ENCODE results near the gene ADARB1. TPM values are rescaled to one million over a fixed set of nuclear protein-coding genes. Genes with fewer than 3 reads are reported as not detected.

ADARB1 gene
- total and polyA plus RNA-seq, 2 of the 8 experiments (the other 6 are each of a cell fraction or from before 2014, with no cell fraction given), result 4.7 to 14.9 TPM

GRCh38 chr21:45217010-45217409, 142.6 kb downstream of the ADARB1 start:
- H2BK15ac ChIP-seq (ENCODE audit: low read length), result no peak overlapping the region
- no peaks in the 10 kb centered on the region for H3K36me3 ChIP-seq (ENCODE audit: control insufficient read depth in 2 of 4, insufficient read depth in 4 of 4, low read length in 3 of 4)
- ChIA-PET POLR2A (ENCODE audit: partially characterized antibody) (no interaction called here), CTCF (ENCODE audit: partially characterized antibody) (no interaction called here)
- no peak overlapping the region for H3K14ac ChIP-seq (ENCODE audit: insufficient read length)
- no peak overlapping the region for H2BK20ac ChIP-seq (ENCODE audit: low read length)
- no peak overlapping the region for H3K23ac ChIP-seq (ENCODE audit: insufficient read length)
- H3K4ac ChIP-seq (replicated peaks; ENCODE audit: insufficient read length, low read depth, low read length), result no peak overlapping the region
- 0 out of 4 replicates have a peak, but pooled peaks cover 0 to 3% of the 10 kb centered on the region in 2 experiments for H3K9me3 ChIP-seq (ENCODE audit: insufficient read depth in 2 of 2, low read depth in 1 of 2, low read length in 1 of 2)
- H3K9ac ChIP-seq (replicated peaks in 1 of 4; ENCODE audit: extremely low read depth in 1 of 4, low read depth in 3 of 4, low read length in 3 of 4), result no peak overlapping the region
- DNase-seq (ENCODE audit: low read depth in 1 of 2, low spot score in 2 of 2), result no peak
- TF ChIP-seq CTCF (IDR thresholded peaks at IDR 0.05; ENCODE audit: control extremely low read depth in 1 of 3, insufficient read depth in 1 of 3, low read depth in 1 of 3, low read length in 3 of 3), result no peak
- TF ChIP-seq SRF (IDR thresholded peaks at IDR 0.05; ENCODE audit: low read depth, low read length), result no peak
- no peak for TF ChIP-seq CBX8 (IDR thresholded peaks at IDR 0.05; ENCODE audit: borderline replicate concordance, low read depth, low read length)
- no peak for TF ChIP-seq PHF8 (conservative IDR thresholded peaks at IDR 0.05; ENCODE audit: low read depth, low read length)
- no peak overlapping the region for H4K8ac ChIP-seq (ENCODE audit: extremely low read depth, insufficient read depth, low read length)
- no peak overlapping the region for H2AK5ac ChIP-seq (ENCODE audit: low read depth, low read length)
- FAIRE-seq, result no peak
- H3K27ac ChIP-seq (ENCODE audit: low read depth, low read length), result no peak overlapping the region
- no peak overlapping the region for H2BK12ac ChIP-seq (ENCODE audit: low read depth, low read length)
- no peak overlapping the region for H2BK5ac ChIP-seq (ENCODE audit: low read depth, low read length)
- H3K4me2 ChIP-seq (ENCODE audit: insufficient read depth in 1 of 2, low read depth in 2 of 2, low read length in 2 of 2), result no peak overlapping the region
- peaks cover 0 to 3% (median 0%) of the 10 kb centered on the region in 4 experiments; a peak in 1 of 7 replicates for H3K4me1 ChIP-seq (replicated peaks in 1 of 4; ENCODE audit: control insufficient read depth in 3 of 4, insufficient read depth in 4 of 4, low read length in 3 of 4)
- no peaks in the 10 kb centered on the region for H3K79me2 ChIP-seq (ENCODE audit: control insufficient read depth in 1 of 2, insufficient read depth in 2 of 2, low read length in 2 of 2)
- no peak overlapping the region for H4K5ac ChIP-seq (ENCODE audit: insufficient read length, low read depth, low read length)
- H3K4me3 ChIP-seq (ENCODE audit: extremely low read depth in 1 of 4, insufficient read depth in 2 of 4, low read depth in 3 of 4, low read length in 4 of 4), result no peak overlapping the region
- 79% methylated on average over 1 of the region's 1 CpG; no CpG with 5 or more reads in 1 of the 2 experiments for WGBS, 2 experiments (ENCODE audit: extremely low coverage in 1 of 2, insufficient coverage in 1 of 2, insufficient read length in 1 of 2, insufficient replicate concordance in 2 of 2, low coverage in 1 of 2, low lambda C conversion rate in 2 of 2, missing lambda C conversion rate in 1 of 2)
- H2BK120ac ChIP-seq (replicated peaks; ENCODE audit: low read depth, low read length), result no peak overlapping the region
- no peak overlapping the region for H2AFZ ChIP-seq (ENCODE audit: low read length)
- H3K27me3 ChIP-seq (replicated peaks in 1 of 4; ENCODE audit: control insufficient read depth in 3 of 4, extremely low read depth in 1 of 4, insufficient read depth in 3 of 4, low read length in 3 of 4), result no peaks in the 10 kb centered on the region
- no peak overlapping the region for H3K56ac ChIP-seq (replicated peaks; ENCODE audit: insufficient read length, low read depth, low read length)
- H4K91ac ChIP-seq (replicated peaks; ENCODE audit: insufficient read length, low read length), result no peak overlapping the region
- H3K79me1 ChIP-seq (ENCODE audit: low read depth, low read length), result no peaks in the 10 kb centered on the region
- H4K20me1 ChIP-seq (replicated peaks in 1 of 2; ENCODE audit: control insufficient read depth in 1 of 2, insufficient read depth in 2 of 2, low read length in 2 of 2), result no peaks in the 10 kb centered on the region
- no peaks in the 10 kb centered on the region for H3K23me2 ChIP-seq (ENCODE audit: low read depth, low read length)
- no peak overlapping the region for H3K18ac ChIP-seq (ENCODE audit: extremely low read depth, low read length)

Measured in H1 (cell line).